HG02571 (cell line): ENCODE data around the gene RPL13A.

Experiments
- ATAC-seq: cut with Tn5 transposase; IDR thresholded peaks from one replicate; pipeline ENCODE4 v1.9.1; 2021; ENCODE audit warnings: mild to moderate bottlenecking, moderate library complexity; ENCODE audit not compliant: unreplicated experiment

Gene RPL13A

DNA sequence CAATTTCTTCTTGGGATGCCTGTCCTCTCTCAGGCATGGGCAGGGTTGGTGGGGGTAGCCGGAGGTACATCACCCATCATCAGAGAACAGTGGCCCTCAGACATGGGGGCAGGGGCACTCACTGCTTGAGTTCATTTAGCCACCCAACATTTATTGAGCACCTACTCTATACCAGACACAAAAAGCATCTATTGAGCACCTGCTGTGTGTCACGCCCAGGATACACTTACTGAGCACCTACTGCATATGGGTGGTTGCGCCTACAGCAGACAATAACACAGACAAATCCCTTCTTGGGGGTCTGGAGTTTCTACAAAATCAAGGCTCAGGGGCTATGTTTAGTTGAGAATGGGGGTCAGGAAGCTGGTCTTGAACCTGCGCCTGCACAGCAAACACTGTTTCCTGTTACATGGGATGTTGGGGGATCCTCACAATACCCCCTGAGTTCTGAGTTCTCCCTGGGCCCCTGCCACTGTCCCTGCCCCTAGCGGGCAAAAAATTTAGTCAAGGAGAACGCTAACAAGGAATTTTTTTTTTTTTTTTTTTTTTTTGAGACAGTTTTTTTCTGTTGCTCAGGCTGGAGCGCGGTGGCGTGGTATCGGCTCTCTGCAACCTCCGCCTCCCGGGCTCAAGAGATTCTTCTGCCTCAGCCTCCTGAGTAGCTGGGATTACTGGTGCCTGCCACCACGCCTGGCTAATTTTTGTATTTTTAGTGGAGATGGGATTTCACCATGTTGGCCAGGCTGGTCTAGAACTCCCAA is 52.0 kb downstream of the RPL13A start:
- no peak for ATAC-seq
